ENCODE measurements around the gene FRAT2. TPM values are rescaled to one million over a fixed set of nuclear protein-coding genes. Genes with fewer than 3 reads are reported as not detected.

Gene FRAT2
- total RNA-seq, 1 donor from 2014 or later = 11.2 TPM

- no peaks in the 10 kb centered on the region for H3K4me1 Mint-ChIP-seq (ENCODE audit: low read depth)
- H3K27ac Mint-ChIP-seq = no peak overlapping the region
- intact Hi-C loops (cut with micrococcal nuclease) = no loop called here
- no peak for DNase-seq (ENCODE audit: low spot score)
- no peak overlapping the region for H3K4me3 Mint-ChIP-seq
- H3K36me3 Mint-ChIP-seq (ENCODE audit: low read depth) = peaks cover 36% of the 10 kb centered on the region
- H3K27me3 Mint-ChIP-seq (ENCODE audit: insufficient read depth) = no peaks in the 10 kb centered on the region
- H3K9me3 Mint-ChIP-seq = no peaks in the 10 kb centered on the region
Measured at GRCh38 chr10:97365761-97366351, 31.3 kb upstream of the FRAT2 start.

GRCh38 chr10:97363071-97363470 is 28.5 kb upstream of the FRAT2 start:
- no peaks in the 10 kb centered on the region for H3K9me3 Mint-ChIP-seq
- no peaks in the 10 kb centered on the region for H3K4me1 Mint-ChIP-seq (ENCODE audit: low read depth)
- no peak overlapping the region for H3K27ac Mint-ChIP-seq
- DNase-seq (ENCODE audit: low spot score) = no peak
- H3K27me3 Mint-ChIP-seq (ENCODE audit: insufficient read depth) = no peaks in the 10 kb centered on the region
- intact Hi-C loops (cut with micrococcal nuclease) = no loop called here
- peaks cover 39% of the 10 kb centered on the region for H3K36me3 Mint-ChIP-seq (ENCODE audit: low read depth)
- no peak overlapping the region for H3K4me3 Mint-ChIP-seq

GRCh38 chr10:97362310-97363033 is 27.9 kb upstream of the FRAT2 start:
- DNase-seq (ENCODE audit: low spot score) = no peak
- intact Hi-C loops (cut with micrococcal nuclease) = no loop called here
- H3K27ac Mint-ChIP-seq = no peak overlapping the region
- H3K27me3 Mint-ChIP-seq (ENCODE audit: insufficient read depth) = no peaks in the 10 kb centered on the region
- no peaks in the 10 kb centered on the region for H3K9me3 Mint-ChIP-seq
- no peaks in the 10 kb centered on the region for H3K4me1 Mint-ChIP-seq (ENCODE audit: low read depth)
- no peak overlapping the region for H3K4me3 Mint-ChIP-seq
- H3K36me3 Mint-ChIP-seq (ENCODE audit: low read depth) = peaks cover 38% of the 10 kb centered on the region

GRCh38 chr10:97361537-97361901 is 27.0 kb upstream of the FRAT2 start:
- no peak for DNase-seq (ENCODE audit: low spot score)
- no peaks in the 10 kb centered on the region for H3K27me3 Mint-ChIP-seq (ENCODE audit: insufficient read depth)
- H3K27ac Mint-ChIP-seq = no peak overlapping the region
- H3K4me1 Mint-ChIP-seq (ENCODE audit: low read depth) = no peaks in the 10 kb centered on the region
- no peak overlapping the region for H3K4me3 Mint-ChIP-seq
- H3K9me3 Mint-ChIP-seq = no peaks in the 10 kb centered on the region
- intact Hi-C loops (cut with micrococcal nuclease) = no loop called here
- H3K36me3 Mint-ChIP-seq (ENCODE audit: low read depth) = peaks cover 35% of the 10 kb centered on the region

- intact Hi-C loops (cut with micrococcal nuclease) = no loop called here
- no peak for DNase-seq (ENCODE audit: low spot score)
Measured at GRCh38 chr10:97360705-97361536, 26.4 kb upstream of the FRAT2 start.

GRCh38 chr10:97358781-97359180 is 24.3 kb upstream of the FRAT2 start:
- intact Hi-C loops (cut with micrococcal nuclease) = no loop called here
- no peaks in the 10 kb centered on the region for H3K27me3 Mint-ChIP-seq (ENCODE audit: insufficient read depth)
- DNase-seq (ENCODE audit: low spot score) = no peak
- peaks cover 28% of the 10 kb centered on the region for H3K36me3 Mint-ChIP-seq (ENCODE audit: low read depth)
- no peak overlapping the region for H3K27ac Mint-ChIP-seq
- no peak overlapping the region for H3K4me3 Mint-ChIP-seq
- no peaks in the 10 kb centered on the region for H3K4me1 Mint-ChIP-seq (ENCODE audit: low read depth)
- no peaks in the 10 kb centered on the region for H3K9me3 Mint-ChIP-seq

More at GRCh38 chr10:97360705-97361536, 26.4 kb upstream of the FRAT2 start:
- Mint-ChIP-seq H3K36me3 (ENCODE audit: low read depth) (peaks cover 39% of the 10 kb centered on the region), H3K9me3 (no peaks in the 10 kb centered on the region), H3K27me3 (ENCODE audit: insufficient read depth) (no peaks in the 10 kb centered on the region), H3K27ac (no peak overlapping the region), H3K4me1 (ENCODE audit: low read depth) (no peaks in the 10 kb centered on the region), H3K4me3 (no peak overlapping the region)

GRCh38 chr10:97358349-97358748 is 23.8 kb upstream of the FRAT2 start:
- intact Hi-C loops (cut with micrococcal nuclease) = no loop called here
- Mint-ChIP-seq H3K4me3 (no peak overlapping the region), H3K27ac (no peak overlapping the region), H3K9me3 (no peaks in the 10 kb centered on the region), H3K36me3 (ENCODE audit: low read depth) (peaks cover 25% of the 10 kb centered on the region), H3K27me3 (ENCODE audit: insufficient read depth) (no peaks in the 10 kb centered on the region), H3K4me1 (ENCODE audit: low read depth) (no peaks in the 10 kb centered on the region)
- DNase-seq (ENCODE audit: low spot score) = no peak

GRCh38 chr10:97356918-97357317 is 22.4 kb upstream of the FRAT2 start:
- H3K4me3 Mint-ChIP-seq = no peak overlapping the region
- H3K9me3 Mint-ChIP-seq = no peaks in the 10 kb centered on the region
- intact Hi-C loops (cut with micrococcal nuclease) = no loop called here
- H3K4me1 Mint-ChIP-seq (ENCODE audit: low read depth) = no peaks in the 10 kb centered on the region
- H3K36me3 Mint-ChIP-seq (ENCODE audit: low read depth) = peaks cover 23% of the 10 kb centered on the region
- no peak overlapping the region for H3K27ac Mint-ChIP-seq
- DNase-seq (ENCODE audit: low spot score) = no peak
- no peaks in the 10 kb centered on the region for H3K27me3 Mint-ChIP-seq (ENCODE audit: insufficient read depth)

- Mint-ChIP-seq H3K36me3 (ENCODE audit: low read depth) (peaks cover 23% of the 10 kb centered on the region), H3K27ac (no peak overlapping the region), H3K4me1 (ENCODE audit: low read depth) (no peaks in the 10 kb centered on the region), H3K4me3 (no peak overlapping the region), H3K27me3 (ENCODE audit: insufficient read depth) (no peaks in the 10 kb centered on the region), H3K9me3 (no peaks in the 10 kb centered on the region)
- intact Hi-C loops (cut with micrococcal nuclease) = no loop called here
- no peak for DNase-seq (ENCODE audit: low spot score)
Measured at GRCh38 chr10:97356318-97356914, 21.9 kb upstream of the FRAT2 start.

- H3K36me3 Mint-ChIP-seq (ENCODE audit: low read depth) = peaks cover 20% of the 10 kb centered on the region
- no peaks in the 10 kb centered on the region for H3K27me3 Mint-ChIP-seq (ENCODE audit: insufficient read depth)
- H3K4me3 Mint-ChIP-seq = no peak overlapping the region
- H3K4me1 Mint-ChIP-seq (ENCODE audit: low read depth) = no peaks in the 10 kb centered on the region
- no peak for DNase-seq (ENCODE audit: low spot score)
- no peak overlapping the region for H3K27ac Mint-ChIP-seq
- intact Hi-C loops (cut with micrococcal nuclease) = no loop called here
- H3K9me3 Mint-ChIP-seq = no peaks in the 10 kb centered on the region
Measured at GRCh38 chr10:97355571-97355975, 21.0 kb upstream of the FRAT2 start.

- no peak overlapping the region for H3K4me3 Mint-ChIP-seq
- H3K27ac Mint-ChIP-seq = no peak overlapping the region
- no peaks in the 10 kb centered on the region for H3K9me3 Mint-ChIP-seq
- no peaks in the 10 kb centered on the region for H3K27me3 Mint-ChIP-seq (ENCODE audit: insufficient read depth)
- no peaks in the 10 kb centered on the region for H3K4me1 Mint-ChIP-seq (ENCODE audit: low read depth)
- H3K36me3 Mint-ChIP-seq (ENCODE audit: low read depth) = peaks cover 12% of the 10 kb centered on the region
- intact Hi-C loops (cut with micrococcal nuclease) = no loop called here
- DNase-seq (ENCODE audit: low spot score) = no peak
Measured at GRCh38 chr10:97353945-97354344, 19.4 kb upstream of the FRAT2 start.

- no peaks in the 10 kb centered on the region for H3K4me1 Mint-ChIP-seq (ENCODE audit: low read depth)
- H3K27me3 Mint-ChIP-seq (ENCODE audit: insufficient read depth) = peaks cover 3% of the 10 kb centered on the region
- H3K9me3 Mint-ChIP-seq = no peaks in the 10 kb centered on the region
- no peak for DNase-seq (ENCODE audit: low spot score)
- H3K27ac Mint-ChIP-seq = no peak overlapping the region
- intact Hi-C loops (cut with micrococcal nuclease) = no loop called here
- H3K36me3 Mint-ChIP-seq (ENCODE audit: low read depth) = no peaks in the 10 kb centered on the region
- H3K4me3 Mint-ChIP-seq = no peak overlapping the region
Measured at GRCh38 chr10:97349752-97350513, 15.4 kb upstream of the FRAT2 start.

Measured in activated T-helper 1 cell treated with anti-CD3 and anti-CD28 coated beads, Interleukin-12 subunit alpha, Interleukin-12 subunit beta, Interleukin-2, Interleukin-4 antibody, amounts not matched to agents 30 ng/mL and 10 ng/mL and 1 ng/mL, durations not matched to agents 14 hours and 24 hours and 36 hours (primary cell).